Choroid plexus epithelial cell (primary cell): Measurements from ENCODE around the gene ABL2.
"Not testable (repeated sequence)": the region's sequence is repeated elsewhere in the genome, so short reads cannot be mapped to it uniquely, and the experiment has no call there.

ENCODE experiments used
- DNase-seq: peaks from one replicate; pipeline ENCODE4 v3.0.0-alpha.2; 2010; ENCODE audit warnings: low read depth
- H3K4me3 ChIP-seq: 2 replicates; pipeline ENCODE4 v1.5.1; 2011; ENCODE audit warnings: low read depth, mild to moderate bottlenecking, control low read depth, low read length, moderate library complexity
- CTCF ChIP-seq: conservative IDR thresholded peaks from 2 replicates; pipeline ENCODE4 v1.5.1; 2011; ENCODE audit warnings: low read depth, mild to moderate bottlenecking, control low read depth, inconsistent platforms, low read length, moderate library complexity

ABL2 gene

DNA sequence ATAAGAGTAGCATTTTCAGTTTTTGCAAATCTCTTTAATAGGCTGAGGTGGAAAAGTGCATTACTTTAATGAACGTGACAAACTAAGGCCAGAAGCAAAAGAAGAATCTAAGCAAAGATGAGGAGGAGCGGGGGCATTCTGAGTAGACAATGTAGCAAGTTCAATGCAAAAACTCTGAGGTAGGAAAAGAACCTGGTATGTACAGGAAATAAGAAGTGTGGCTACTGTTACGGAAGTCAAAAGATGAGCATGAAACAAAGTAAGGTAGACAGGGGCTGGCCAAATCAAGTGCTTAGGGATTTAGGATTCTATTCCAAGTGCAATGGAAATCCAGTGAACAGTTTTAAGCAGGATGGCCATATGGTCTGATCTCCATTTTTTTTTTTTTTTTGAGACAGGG, 84.0 kb downstream of the ABL2 start:
- H3K4me3 ChIP-seq = no peak overlapping the region
- no peak for DNase-seq
- TF ChIP-seq CTCF = no peak

GRCh38 chr1:179144626-179145025, 84.9 kb downstream of the ABL2 start:
- H3K4me3 ChIP-seq = no peak overlapping the region
- no peak for DNase-seq
- TF ChIP-seq CTCF = no peak

DNA sequence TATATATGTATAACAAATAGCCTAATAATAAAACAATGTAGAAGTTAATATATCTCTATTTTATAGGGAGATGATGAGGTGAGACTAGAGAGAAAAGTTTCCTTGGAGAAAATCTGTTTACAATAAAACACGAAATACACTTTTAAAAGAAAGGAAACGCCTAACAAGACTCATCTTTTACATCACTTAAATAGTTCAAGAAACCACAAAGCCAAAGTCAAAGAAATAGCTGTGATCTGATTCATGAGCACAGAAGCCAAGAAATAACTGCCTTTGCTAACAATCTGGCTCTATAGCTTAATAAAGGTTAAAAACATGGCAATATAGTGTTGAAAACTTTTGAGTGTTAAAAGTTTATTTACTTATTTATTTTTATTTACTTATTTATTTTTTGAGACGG, 86.2 kb downstream of the ABL2 start:
- no peak overlapping the region for H3K4me3 ChIP-seq
- TF ChIP-seq CTCF = no peak
- peak; percentile 95 for DNase-seq

DNA sequence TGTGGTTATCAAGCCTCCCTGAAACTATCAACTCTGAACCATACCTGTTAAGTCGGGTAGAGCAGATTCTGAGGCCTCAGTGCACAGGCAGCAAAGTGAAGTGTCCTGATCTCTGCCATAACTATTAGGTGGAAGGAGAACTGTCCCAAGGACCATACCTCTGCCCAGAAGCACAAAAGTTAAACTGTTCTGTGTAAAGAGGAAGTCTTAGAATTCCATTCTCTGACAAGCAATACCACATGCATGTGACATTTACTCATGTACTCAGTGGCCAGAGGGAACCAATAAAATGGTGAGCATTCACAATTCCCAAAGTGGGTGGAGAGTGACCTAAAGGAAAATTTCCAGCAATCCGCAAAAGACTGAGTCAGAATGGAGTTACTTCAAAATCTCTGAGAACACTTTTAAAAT, 86.6 kb downstream of the ABL2 start:
- H3K4me3 ChIP-seq = peak overlapping the region; percentile 73
- peak; percentile 98 for DNase-seq
- no peak for TF ChIP-seq CTCF

- peak overlapping the region; percentile 73 for H3K4me3 ChIP-seq
- peak; percentile 86 for DNase-seq
- no peak for TF ChIP-seq CTCF
These were observed 87.8 kb downstream of the ABL2 start for GRCh38 chr1:179141592-179142251.

GRCh38 chr1:179138755-179139154, 90.7 kb downstream of the ABL2 start:
- not testable (repeated sequence) for DNase-seq, H3K4me3 ChIP-seq

GRCh38 chr1:179137617-179138255, 91.7 kb downstream of the ABL2 start:
- no peak overlapping the region for H3K4me3 ChIP-seq
- peak; percentile 16 for TF ChIP-seq CTCF
- DNase-seq = peak; percentile 75

DNA sequence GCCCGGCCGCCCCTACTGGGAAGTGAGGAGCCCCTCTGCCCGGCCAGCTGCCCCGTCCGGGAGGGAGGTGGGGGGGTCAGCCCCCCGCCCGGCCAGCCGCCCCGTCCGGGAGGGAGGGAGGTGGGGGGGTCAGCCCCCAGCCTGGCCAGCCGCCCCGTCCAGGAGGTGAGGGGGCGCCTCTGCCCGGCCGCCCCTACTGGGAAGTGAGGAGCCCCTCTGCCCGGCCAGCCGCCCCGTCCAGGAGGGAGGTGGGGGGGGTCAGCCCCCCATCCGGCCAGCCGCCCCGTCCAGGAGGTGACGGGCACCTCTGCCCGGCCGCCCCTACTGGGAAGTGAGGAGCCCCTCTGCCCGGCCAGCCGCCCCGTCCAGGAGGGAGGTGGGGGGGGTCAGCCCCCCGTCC, 93.8 kb downstream of the ABL2 start:
- not testable (repeated sequence) for H3K4me3 ChIP-seq, DNase-seq

GRCh38 chr1:179135168-179135567, 94.3 kb downstream of the ABL2 start:
- not testable (repeated sequence) for DNase-seq, H3K4me3 ChIP-seq
